WI38 (cell line): ENCODE measurements around the gene SFXN5.

Source experiments
- H3K4me3 ChIP-seq: 2 replicates; pipeline ENCODE4 v1.5.1; 2011; ENCODE audit warnings: low read depth, mild to moderate bottlenecking, control low read depth, low read length
- TF ChIP-seq, protein P1 (sequence below): IDR thresholded peaks from 2 replicates; pipeline ENCODE4 v1.5.1; 2012; ENCODE audit warnings: low read depth, mild to moderate bottlenecking, control low read depth, low read length

The SFXN5 gene

DNA sequence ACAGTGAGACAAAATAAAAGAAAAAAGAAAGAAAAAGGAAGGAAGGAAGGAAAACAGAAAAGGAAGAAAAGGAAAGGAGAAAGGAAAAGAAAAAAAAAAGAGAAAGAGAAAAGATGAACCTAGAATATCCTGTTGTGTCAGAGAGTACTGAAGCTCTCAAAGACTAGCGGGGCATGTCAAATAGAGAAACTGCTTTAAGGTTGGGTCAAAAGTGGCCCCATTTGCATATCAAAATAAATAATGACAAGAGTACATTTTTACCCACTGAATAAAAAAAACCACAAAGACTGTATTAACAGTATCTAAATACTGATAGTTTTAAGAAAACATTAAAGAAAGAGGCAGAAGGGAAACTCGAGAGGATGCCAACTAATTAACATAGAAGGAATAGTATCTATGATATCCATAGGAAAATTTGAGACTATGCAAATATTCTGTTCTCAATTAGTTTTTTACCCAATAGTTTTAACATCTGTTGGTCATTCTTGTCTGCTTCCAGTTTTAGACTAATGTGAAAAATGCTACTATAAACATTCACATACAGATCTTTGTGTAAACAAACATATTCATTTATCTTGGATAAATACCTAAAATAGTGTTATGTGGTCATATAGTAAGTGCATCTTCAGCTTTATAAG lies 53.2 kb downstream of the SFXN5 start:
- H3K4me3 ChIP-seq: no peak overlapping the region
- TF ChIP-seq, protein P1, sequence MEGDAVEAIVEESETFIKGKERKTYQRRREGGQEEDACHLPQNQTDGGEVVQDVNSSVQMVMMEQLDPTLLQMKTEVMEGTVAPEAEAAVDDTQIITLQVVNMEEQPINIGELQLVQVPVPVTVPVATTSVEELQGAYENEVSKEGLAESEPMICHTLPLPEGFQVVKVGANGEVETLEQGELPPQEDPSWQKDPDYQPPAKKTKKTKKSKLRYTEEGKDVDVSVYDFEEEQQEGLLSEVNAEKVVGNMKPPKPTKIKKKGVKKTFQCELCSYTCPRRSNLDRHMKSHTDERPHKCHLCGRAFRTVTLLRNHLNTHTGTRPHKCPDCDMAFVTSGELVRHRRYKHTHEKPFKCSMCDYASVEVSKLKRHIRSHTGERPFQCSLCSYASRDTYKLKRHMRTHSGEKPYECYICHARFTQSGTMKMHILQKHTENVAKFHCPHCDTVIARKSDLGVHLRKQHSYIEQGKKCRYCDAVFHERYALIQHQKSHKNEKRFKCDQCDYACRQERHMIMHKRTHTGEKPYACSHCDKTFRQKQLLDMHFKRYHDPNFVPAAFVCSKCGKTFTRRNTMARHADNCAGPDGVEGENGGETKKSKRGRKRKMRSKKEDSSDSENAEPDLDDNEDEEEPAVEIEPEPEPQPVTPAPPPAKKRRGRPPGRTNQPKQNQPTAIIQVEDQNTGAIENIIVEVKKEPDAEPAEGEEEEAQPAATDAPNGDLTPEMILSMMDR: no peak

DNA sequence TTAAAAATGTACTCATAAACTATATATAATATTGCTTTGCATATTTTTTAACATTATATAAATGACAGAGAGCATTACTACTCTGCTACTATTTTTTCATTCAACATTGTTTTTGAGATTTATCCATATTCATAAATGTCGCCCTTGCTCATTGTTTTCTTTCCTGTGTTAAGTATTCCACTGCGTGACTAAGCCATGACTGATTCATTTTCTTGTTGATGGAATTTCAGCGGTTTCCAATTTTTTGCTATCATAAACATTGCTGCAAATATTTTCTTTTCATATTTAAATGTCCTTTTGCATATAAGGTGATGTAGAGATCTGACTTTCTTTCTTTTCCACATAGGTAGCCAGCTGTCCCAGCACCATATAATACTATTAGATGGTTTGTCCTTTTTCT lies 57.6 kb downstream of the SFXN5 start:
- no peak overlapping the region for H3K4me3 ChIP-seq

DNA sequence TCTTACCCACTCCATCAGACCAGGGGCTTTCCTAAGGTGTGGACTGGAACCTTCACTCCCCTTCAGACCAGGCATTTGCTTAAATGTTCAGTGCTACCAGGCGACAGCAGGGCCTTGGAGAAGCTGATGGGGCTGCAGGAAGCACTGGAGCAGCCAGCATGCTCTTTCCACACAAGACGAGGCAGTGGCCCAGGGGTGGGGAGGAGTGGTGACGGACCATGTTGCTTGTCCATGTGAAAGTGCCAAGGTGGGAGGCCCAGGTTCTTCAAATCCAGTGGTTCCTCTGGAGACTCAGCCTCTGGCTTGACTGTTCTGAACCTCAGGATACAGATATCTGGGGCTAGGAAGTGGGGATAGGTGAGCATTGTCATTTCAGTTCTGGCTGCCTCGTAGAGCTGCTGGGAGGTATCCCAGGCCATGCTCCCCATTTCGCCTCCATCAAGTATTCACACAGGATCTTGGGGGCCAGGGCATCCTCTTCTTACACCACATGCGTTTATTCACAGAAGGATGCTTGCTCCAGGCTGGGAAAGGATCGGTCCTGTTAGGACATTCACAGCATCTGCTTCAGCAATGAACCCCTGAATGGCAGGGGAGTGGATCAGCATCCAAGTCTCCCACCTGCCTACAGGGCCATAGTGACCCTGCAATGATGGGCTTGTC lies 62.2 kb downstream of the SFXN5 start:
- TF ChIP-seq, protein P1: no peak
- H3K4me3 ChIP-seq: no peak overlapping the region

More for the DNA sequence above, 57.6 kb downstream of the SFXN5 start:
- TF ChIP-seq, protein P1: no peak

DNA sequence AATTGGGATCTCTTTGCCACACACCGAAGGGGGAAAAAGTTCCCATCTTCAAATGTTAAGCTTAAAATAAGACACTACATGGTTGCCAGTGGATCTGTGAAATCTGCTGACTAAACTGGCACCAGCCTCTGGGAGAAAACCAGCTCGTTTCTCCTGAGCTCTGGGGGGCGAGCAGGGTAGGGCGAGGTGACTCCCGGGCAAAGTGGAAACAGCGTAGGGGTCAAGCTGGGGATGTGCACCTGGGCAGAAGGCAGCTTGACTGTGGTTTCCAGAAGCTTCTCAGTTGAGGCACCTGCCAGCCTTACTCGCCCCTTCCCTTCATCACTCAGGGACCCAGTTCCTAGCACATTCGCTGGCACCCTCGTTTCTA lies 62.8 kb downstream of the SFXN5 start:
- no peak overlapping the region for H3K4me3 ChIP-seq
- TF ChIP-seq, protein P1: no peak

DNA sequence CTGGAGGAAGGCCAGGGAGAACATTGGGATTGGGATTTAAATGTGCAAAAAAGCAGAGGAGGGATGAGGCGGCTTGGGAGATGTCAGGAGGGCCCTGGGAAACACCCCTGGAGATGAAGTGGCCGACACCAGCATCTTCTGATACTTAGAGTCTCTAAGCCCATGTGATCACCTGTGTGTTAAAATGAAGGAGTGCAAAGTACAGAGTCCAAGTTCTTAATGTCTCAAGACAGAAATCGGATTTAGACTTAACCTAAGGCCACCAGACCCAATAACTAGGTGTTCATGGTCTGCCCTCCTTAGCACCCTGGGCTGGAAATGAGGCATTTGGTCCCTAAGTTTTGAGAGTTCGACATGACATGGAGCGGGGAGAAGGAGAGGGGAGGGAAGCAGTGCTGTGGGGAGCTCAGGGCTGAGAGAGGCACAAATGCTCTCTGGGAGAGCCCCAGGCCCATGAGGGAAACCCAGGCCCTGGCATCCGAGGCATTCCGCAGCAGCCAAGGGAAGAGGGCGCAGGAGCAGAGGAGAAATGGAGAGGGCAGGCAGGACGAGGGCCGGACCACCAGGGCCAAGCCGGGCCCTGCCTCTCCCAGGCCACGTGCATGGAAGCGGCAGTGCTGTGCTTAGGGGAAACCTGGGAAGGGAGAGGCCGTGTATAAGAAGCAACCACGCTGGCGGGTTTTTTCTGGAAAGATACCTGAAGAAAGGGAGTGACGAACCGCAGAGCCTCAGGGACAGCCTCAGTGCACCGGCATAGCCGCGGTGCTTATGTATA lies 63.3 kb downstream of the SFXN5 start:
- no peak overlapping the region for H3K4me3 ChIP-seq
- TF ChIP-seq, protein P1: no peak

DNA sequence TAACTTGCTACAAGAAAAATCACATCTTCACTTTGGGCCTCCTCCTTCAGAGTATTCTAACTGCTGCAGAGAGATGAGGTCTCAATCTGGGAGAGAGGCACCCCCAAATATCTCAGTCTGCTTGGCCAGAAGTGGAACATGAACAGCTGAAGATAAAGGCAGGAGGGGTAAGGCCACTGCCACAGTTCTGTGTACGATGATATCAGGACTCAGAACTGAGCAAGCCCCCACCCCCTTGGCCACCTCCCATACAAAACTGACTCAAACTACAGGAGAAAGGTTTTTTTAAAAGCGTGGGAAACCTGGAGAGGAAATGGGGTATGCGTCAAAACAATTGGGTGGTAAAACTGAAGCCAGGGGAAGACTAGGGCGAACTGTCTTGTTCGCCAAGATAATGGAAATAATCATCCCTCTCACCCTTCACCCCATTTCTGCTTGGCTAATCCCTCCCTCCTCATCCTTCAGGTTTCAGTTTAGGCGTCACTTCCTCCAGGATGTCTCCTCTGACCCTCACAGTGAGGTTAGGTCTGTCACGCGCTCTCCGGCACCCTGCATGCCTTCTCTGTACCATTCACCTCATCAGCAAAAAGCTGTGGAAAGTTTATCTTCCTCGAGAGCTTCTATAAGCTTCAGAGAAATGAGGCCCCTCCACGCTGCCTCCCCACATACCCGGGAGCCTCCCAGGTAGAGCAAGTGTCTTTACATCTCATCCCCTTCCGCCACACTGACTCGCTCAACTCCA lies 64.4 kb downstream of the SFXN5 start:
- H3K4me3 ChIP-seq: no peak overlapping the region
- TF ChIP-seq, protein P1: no peak
